ENCODE measurements around the gene AATK.

The AATK gene

GRCh38 chr17:81173762-81174155 is 7.7 kb upstream of the AATK start:
- H3K9me3 ChIP-seq (ENCODE audit: insufficient read depth, low read length) = no peaks in the 10 kb centered on the region
- no peaks in the 10 kb centered on the region for H3K27me3 ChIP-seq (ENCODE audit: insufficient read depth, insufficient read length)
- no peak overlapping the region for H3K9ac ChIP-seq (ENCODE audit: insufficient read length, low read depth)
- TF ChIP-seq ZNF274 (IDR thresholded peaks at IDR 0.05; ENCODE audit: low read depth, low read length) = no peak
- TF ChIP-seq YY1 (IDR thresholded peaks at IDR 0.05; ENCODE audit: insufficient read depth, insufficient read length) = no peak
- no peak for TF ChIP-seq SUZ12 (IDR thresholded peaks at IDR 0.05; ENCODE audit: extremely low read depth, insufficient read depth, insufficient read length)
- no peaks in the 10 kb centered on the region for H3K36me3 ChIP-seq (ENCODE audit: insufficient read depth, insufficient read length, low read length)
- H3K4me3 ChIP-seq (ENCODE audit: insufficient read length, low read depth) = no peak overlapping the region
- peaks cover under 1% of the 10 kb centered on the region for H3K4me1 ChIP-seq (ENCODE audit: insufficient read depth, insufficient read length)
- no peak for DNase-seq (ENCODE audit: low read depth, low spot score)

GRCh38 chr17:81173052-81173761 is 7.2 kb upstream of the AATK start:
- peaks cover 2% of the 10 kb centered on the region for H3K27me3 ChIP-seq (ENCODE audit: insufficient read depth, insufficient read length)
- H3K4me1 ChIP-seq (ENCODE audit: insufficient read depth, insufficient read length) = peaks cover 1% of the 10 kb centered on the region
- TF ChIP-seq SUZ12 (IDR thresholded peaks at IDR 0.05; ENCODE audit: extremely low read depth, insufficient read depth, insufficient read length) (no peak), YY1 (IDR thresholded peaks at IDR 0.05; ENCODE audit: insufficient read depth, insufficient read length) (no peak), ZNF274 (IDR thresholded peaks at IDR 0.05; ENCODE audit: low read depth, low read length) (no peak)
- DNase-seq (ENCODE audit: low read depth, low spot score) = no peak
- H3K36me3 ChIP-seq (ENCODE audit: insufficient read depth, insufficient read length, low read length) = no peaks in the 10 kb centered on the region
- H3K9me3 ChIP-seq (ENCODE audit: insufficient read depth, low read length) = no peaks in the 10 kb centered on the region
- H3K9ac ChIP-seq (ENCODE audit: insufficient read length, low read depth) = no peak overlapping the region
- no peak overlapping the region for H3K4me3 ChIP-seq (ENCODE audit: insufficient read length, low read depth)

- H3K27me3 ChIP-seq (ENCODE audit: insufficient read depth, insufficient read length) = peaks cover 14% of the 10 kb centered on the region
- peaks cover 1% of the 10 kb centered on the region for H3K4me1 ChIP-seq (ENCODE audit: insufficient read depth, insufficient read length)
- DNase-seq (ENCODE audit: low read depth, low spot score) = no peak
- H3K4me3 ChIP-seq (ENCODE audit: insufficient read length, low read depth) = no peak overlapping the region
- H3K9ac ChIP-seq (ENCODE audit: insufficient read length, low read depth) = no peak overlapping the region
- TF ChIP-seq SUZ12 (IDR thresholded peaks at IDR 0.05; ENCODE audit: extremely low read depth, insufficient read depth, insufficient read length) (no peak), YY1 (IDR thresholded peaks at IDR 0.05; ENCODE audit: insufficient read depth, insufficient read length) (no peak), ZNF274 (IDR thresholded peaks at IDR 0.05; ENCODE audit: low read depth, low read length) (no peak)
- no peaks in the 10 kb centered on the region for H3K9me3 ChIP-seq (ENCODE audit: insufficient read depth, low read length)
- H3K36me3 ChIP-seq (ENCODE audit: insufficient read depth, insufficient read length, low read length) = no peaks in the 10 kb centered on the region
These were observed 5.9 kb upstream of the AATK start for GRCh38 chr17:81171941-81172340.

- H3K27me3 ChIP-seq (ENCODE audit: insufficient read depth, insufficient read length) = peaks cover 19% of the 10 kb centered on the region
- TF ChIP-seq SUZ12 (IDR thresholded peaks at IDR 0.05; ENCODE audit: extremely low read depth, insufficient read depth, insufficient read length) (no peak), ZNF274 (IDR thresholded peaks at IDR 0.05; ENCODE audit: low read depth, low read length) (no peak), YY1 (IDR thresholded peaks at IDR 0.05; ENCODE audit: insufficient read depth, insufficient read length) (no peak)
- DNase-seq (ENCODE audit: low read depth, low spot score) = no peak
- peaks cover 1% of the 10 kb centered on the region for H3K4me1 ChIP-seq (ENCODE audit: insufficient read depth, insufficient read length)
- H3K36me3 ChIP-seq (ENCODE audit: insufficient read depth, insufficient read length, low read length) = no peaks in the 10 kb centered on the region
- H3K9ac ChIP-seq (ENCODE audit: insufficient read length, low read depth) = no peak overlapping the region
- no peak overlapping the region for H3K4me3 ChIP-seq (ENCODE audit: insufficient read length, low read depth)
- no peaks in the 10 kb centered on the region for H3K9me3 ChIP-seq (ENCODE audit: insufficient read depth, low read length)
These were observed 4.9 kb upstream of the AATK start for GRCh38 chr17:81170727-81171494.

- H3K9me3 ChIP-seq (ENCODE audit: insufficient read depth, low read length) = no peaks in the 10 kb centered on the region
- no peak for DNase-seq (ENCODE audit: low read depth, low spot score)
- TF ChIP-seq SUZ12 (IDR thresholded peaks at IDR 0.05; ENCODE audit: extremely low read depth, insufficient read depth, insufficient read length) (no peak), ZNF274 (IDR thresholded peaks at IDR 0.05; ENCODE audit: low read depth, low read length) (no peak), YY1 (IDR thresholded peaks at IDR 0.05; ENCODE audit: insufficient read depth, insufficient read length) (no peak)
These were observed 3.9 kb upstream of the AATK start for GRCh38 chr17:81169870-81170309.

GRCh38 chr17:81167638-81168037 is 1.6 kb upstream of the AATK start:
- H3K9me3 ChIP-seq (ENCODE audit: insufficient read depth, low read length) = no peaks in the 10 kb centered on the region
- DNase-seq (ENCODE audit: low read depth, low spot score) = no peak
- peaks cover 34% of the 10 kb centered on the region for H3K27me3 ChIP-seq (ENCODE audit: insufficient read depth, insufficient read length)
- H3K36me3 ChIP-seq (ENCODE audit: insufficient read depth, insufficient read length, low read length) = no peaks in the 10 kb centered on the region
- H3K9ac ChIP-seq (ENCODE audit: insufficient read length, low read depth) = no peak overlapping the region
- H3K4me3 ChIP-seq (ENCODE audit: insufficient read length, low read depth) = no peak overlapping the region
- H3K4me1 ChIP-seq (ENCODE audit: insufficient read depth, insufficient read length) = peaks cover 10% of the 10 kb centered on the region
- no peak for TF ChIP-seq SUZ12 (IDR thresholded peaks at IDR 0.05; ENCODE audit: extremely low read depth, insufficient read depth, insufficient read length)
- TF ChIP-seq YY1 (IDR thresholded peaks at IDR 0.05; ENCODE audit: insufficient read depth, insufficient read length) = no peak
- TF ChIP-seq ZNF274 (IDR thresholded peaks at IDR 0.05; ENCODE audit: low read depth, low read length) = no peak

More at GRCh38 chr17:81169870-81170309, 3.9 kb upstream of the AATK start:
- H3K4me3 ChIP-seq (ENCODE audit: insufficient read length, low read depth) = no peak overlapping the region
- no peak overlapping the region for H3K9ac ChIP-seq (ENCODE audit: insufficient read length, low read depth)
- H3K27me3 ChIP-seq (ENCODE audit: insufficient read depth, insufficient read length) = peaks cover 29% of the 10 kb centered on the region
- peaks cover 5% of the 10 kb centered on the region for H3K4me1 ChIP-seq (ENCODE audit: insufficient read depth, insufficient read length)
- no peaks in the 10 kb centered on the region for H3K36me3 ChIP-seq (ENCODE audit: insufficient read depth, insufficient read length, low read length)

- no peak overlapping the region for H3K9ac ChIP-seq (ENCODE audit: insufficient read length, low read depth)
- TF ChIP-seq ZNF274 (IDR thresholded peaks at IDR 0.05; ENCODE audit: low read depth, low read length) (no peak), SUZ12 (IDR thresholded peaks at IDR 0.05; ENCODE audit: extremely low read depth, insufficient read depth, insufficient read length) (no peak), YY1 (IDR thresholded peaks at IDR 0.05; ENCODE audit: insufficient read depth, insufficient read length) (no peak)
- H3K36me3 ChIP-seq (ENCODE audit: insufficient read depth, insufficient read length, low read length) = no peaks in the 10 kb centered on the region
- peaks cover 34% of the 10 kb centered on the region for H3K27me3 ChIP-seq (ENCODE audit: insufficient read depth, insufficient read length)
- H3K4me1 ChIP-seq (ENCODE audit: insufficient read depth, insufficient read length) = peaks cover 10% of the 10 kb centered on the region
- no peaks in the 10 kb centered on the region for H3K9me3 ChIP-seq (ENCODE audit: insufficient read depth, low read length)
- DNase-seq (ENCODE audit: low read depth, low spot score) = no peak
- H3K4me3 ChIP-seq (ENCODE audit: insufficient read length, low read depth) = no peak overlapping the region
These were observed 1.1 kb upstream of the AATK start for GRCh38 chr17:81167194-81167524.

Measured in NT2/D1 (cell line).